HG02642 (cell line): ENCODE results near the gene ZNF101.
A peak's percentile ranks its signal among the peaks of the same experiment; 100 is the strongest.

Source experiments
- ATAC-seq: cut with Tn5 transposase; IDR thresholded peaks from one replicate; pipeline ENCODE4 v1.9.1; 2021; ENCODE audit warnings: mild to moderate bottlenecking; ENCODE audit not compliant: unreplicated experiment, poor library complexity

ZNF101 gene

DNA sequence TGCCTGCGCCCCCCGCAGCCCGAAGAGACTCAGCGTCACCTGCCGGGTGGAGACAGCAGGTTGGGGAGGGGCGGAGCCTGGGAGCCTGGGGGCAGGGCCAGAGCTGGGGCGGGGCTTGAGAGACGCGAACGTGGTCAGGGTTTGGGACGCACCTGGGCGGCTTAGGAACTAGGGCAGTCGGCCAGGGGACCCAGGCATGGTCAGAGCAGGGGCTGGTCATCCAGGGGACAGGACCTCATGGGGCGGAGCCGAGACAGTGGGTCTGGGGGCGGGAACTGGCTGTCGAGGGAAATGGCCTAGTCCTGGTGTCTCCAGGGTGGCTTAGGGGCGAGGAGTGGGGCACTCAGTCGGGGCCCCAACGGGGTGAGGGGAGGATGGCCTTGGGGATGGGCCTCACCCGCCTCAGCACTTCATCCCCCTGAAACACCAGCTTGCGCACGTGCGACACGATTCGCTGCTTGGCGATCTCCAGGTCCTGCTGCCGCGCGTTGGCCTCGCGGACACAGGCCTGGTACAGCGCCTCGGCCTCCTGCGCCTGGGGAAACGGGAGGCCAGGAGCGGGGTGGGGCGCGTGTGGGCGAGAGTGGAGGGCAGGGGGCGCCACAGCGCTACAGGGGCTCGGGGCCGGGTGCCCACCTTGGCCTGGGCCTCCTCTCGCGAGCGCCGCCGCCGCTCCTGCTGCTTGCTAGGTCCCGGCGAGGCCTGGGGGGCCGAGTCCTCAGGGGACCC lies 31.0 kb upstream of the ZNF101 start:
- ATAC-seq = no peak

DNA sequence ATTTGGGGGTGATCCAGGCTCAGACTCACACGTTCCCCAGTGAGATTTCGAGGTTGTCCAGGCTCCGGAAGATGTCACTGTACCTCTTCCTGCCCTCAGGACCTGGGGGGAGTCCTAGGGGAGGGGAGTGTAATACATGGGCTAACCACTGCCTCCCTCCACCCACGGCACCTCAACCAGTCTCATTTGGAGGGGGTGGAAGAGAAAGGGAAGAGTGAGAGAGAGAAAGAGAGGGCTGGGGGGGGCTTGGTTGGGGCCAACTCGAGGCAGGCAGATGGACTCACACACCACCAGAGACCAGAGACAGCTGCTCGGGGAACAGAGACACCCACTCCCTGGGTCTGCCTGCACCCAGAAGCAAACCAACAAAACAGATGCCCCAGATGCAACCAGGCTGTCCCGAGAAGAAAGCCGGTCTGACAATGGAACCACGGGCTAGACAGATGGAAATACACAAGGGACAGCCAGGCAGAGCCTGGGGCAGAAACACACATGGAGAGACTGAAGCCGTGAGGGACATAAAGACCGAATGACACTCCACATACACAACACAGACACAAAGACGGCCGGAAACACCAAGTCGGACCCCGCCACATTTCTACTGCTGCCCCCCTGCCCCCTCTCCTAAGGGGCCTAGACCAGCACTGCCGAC lies 26.0 kb upstream of the ZNF101 start:
- peak; percentile 14 for ATAC-seq

DNA sequence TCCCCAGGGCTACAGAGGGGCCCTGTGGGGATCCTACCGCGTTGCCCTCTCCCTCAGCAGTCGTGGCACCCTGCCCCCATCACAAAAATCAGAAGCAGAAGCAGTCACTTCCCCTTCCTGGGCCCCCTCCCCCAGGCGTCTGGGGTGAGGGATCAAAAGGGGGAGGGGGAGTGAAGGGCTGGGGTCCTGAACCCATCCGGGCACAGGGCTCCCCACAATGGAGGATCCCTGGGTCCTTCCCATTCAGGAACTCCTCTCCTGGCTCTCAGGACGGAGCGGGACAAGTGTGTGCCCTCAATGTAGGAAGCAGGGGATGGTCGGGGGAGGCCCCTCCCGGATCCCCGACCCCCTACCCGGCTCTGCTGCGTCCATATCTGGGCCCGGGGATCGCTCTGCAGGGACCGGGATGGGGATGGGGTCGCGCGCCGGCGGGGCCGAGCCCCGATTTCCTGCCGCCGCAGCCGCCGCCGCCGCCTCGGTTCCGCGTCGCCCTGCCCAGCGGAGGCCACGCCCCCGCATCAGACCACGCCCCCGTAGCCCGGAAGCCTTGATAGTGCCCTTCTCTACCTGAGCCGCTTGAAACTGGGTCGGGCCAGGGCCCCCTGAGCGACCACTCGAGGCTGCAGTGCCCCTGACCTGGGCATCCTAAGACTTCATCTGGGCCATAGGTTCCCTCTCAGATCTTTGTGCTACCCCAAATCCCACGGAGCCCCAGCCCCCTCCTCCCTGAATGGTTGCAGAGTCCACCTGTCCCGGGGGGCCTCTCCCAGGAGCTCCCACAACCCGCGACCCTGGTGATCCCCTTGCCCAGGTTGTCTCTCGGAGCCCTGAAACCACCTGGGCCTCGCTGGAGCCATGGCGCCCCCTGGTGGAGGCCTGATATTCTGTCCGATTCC lies 25.2 kb upstream of the ZNF101 start, which contains the start of gene GMIP:
GMIP (minus strand) TSS at position 500 of the 896 bp plus-strand sequence; CDS start at position 372, 128 bp downstream.
- ATAC-seq = peak; percentile 77

DNA sequence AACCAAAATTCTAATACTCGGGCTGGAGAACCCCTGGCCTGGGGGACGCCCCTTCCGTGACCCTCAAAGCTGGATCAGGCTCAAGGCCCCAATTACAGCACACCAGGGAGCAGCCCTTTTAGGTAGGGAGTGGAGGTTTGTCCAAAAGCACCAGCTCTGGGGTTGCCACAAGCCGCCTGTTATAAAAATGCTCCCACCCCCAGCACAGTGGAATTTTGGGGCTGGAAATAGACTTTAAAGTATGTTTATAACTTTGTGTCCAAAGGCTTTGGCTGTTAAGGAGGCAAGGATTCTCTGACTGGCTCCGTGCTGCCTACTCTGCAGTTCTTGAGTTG lies 24.6 kb upstream of the ZNF101 start:
- ATAC-seq = no peak

DNA sequence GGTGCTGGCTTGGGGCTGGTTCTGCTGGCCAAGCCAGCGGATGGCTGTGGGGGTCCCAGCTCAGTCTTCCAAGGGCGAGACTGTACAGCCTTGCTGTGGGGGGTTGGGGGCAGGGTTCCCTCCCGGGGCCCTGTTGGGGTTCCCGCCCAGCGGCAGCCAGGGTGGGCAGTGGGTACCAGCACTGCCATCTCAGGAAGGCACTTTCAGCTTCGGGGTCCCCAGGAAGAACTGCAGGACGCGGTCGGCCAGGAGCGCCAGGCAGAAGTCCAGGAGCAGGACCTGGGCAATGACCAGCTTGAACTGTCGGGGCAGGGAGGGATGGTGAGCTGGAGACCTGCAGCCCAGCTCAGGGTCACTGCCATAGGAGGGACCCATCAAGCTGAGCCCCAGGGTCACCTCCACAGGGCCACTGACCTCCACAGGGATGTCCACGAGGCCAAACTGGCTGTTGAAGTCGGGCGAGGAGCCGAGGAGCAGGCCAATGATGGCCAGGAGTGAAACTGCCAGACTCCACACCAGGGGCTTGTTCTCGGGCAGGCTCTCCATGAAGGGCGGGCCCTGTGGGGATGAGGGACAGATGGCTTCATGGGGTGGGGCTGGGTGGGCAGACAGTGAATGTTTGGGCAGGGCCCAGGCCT lies 23.3 kb upstream of the ZNF101 start:
- ATAC-seq = no peak

DNA sequence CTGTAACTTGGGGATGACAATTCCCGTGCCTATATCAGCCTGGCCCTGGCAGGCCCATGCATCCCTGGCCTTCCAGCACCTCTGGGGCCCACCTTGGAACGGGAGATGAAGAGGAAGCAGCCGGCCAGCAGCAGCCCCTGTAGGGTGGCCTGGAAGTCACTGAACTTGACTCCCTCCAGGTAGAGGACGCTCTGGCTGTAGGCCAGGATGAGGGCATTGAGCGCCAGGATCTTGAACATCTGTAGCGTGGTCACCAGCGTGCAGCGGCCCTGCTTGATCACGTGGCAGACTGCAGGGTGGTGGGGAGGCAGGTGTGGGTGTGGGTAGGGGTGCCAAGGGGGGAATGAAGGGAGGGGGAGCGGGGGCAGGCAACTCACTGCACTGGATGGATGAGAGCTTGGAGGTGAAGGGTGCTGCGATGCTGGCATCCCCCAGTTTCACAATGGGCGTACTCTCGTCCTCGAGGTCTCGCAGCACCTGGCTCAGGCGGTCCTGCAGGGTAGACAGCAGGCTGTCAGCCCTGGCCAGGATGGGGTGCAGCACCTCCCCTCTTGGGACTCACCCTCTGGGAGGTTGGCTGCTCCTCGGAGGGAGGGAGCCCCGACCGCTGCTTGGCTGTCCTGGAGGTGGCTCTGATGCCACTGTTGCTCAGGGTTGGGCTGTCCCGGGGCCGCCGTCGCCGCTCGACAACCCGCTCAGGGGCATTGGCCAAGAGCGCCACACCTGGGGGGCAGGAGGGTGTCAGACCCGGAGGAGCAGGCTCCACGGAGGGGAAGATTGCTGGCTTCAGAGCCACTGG lies 21.4 kb upstream of the ZNF101 start:
- no peak for ATAC-seq

DNA sequence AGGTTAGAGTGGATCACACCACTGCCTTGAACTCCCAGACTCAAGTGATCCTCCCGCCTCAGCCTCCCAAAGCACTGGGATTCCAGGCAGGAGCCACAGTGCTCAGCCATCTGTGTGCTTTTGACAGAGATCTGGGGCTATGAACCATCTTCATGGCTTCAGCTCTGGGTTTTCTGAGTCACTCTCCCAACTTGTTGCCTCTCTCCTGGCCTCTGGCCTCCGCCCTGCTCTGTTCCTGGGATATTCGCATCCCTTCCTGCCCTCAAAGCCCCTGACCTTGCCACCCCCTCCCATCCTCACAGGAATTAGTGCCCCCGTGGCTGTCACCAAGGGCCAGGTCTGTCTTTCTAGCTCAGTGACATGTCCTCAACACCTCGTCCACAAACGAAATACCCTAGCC lies 19.5 kb upstream of the ZNF101 start:
- no peak for ATAC-seq

DNA sequence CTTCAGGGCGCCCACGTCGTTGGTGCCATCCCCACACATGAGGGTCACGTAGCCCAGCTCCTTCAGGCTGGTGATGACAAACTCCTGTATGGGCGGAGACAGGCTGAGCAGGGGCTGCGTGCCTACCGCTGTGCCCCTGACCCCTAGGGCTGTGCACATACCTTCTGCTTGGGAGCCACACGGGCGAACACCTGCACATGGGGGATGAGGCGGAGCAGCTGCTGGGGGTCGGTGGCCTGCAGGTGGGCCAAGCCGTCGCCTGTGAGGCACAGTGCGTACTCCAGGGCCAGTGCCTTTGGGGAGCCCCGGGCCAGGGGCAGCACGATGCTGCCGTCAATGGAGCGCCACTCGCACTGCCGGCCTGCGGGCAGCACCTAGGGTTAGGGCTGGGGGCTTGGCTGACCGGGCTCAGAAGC lies 19.1 kb upstream of the ZNF101 start:
- no peak for ATAC-seq

DNA sequence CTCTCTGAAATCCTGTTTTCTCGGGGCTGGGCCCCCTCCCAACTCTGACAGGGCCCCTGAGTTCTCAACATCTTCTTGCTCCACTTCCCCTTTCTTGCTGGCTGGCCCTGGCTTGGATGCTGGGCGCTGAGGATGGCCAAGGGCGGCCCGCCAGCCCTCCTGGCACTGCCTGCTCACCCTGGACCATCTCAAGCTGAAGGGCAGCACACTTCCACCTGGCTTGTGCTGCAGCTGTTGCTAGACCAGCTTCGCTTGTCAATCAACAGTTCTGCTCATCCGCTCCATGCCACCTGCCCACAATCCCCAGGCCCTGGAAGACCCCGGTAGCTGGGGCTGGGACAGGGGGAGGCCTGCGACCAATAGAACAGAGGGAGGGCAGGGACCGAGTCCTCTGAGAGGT lies 18.3 kb upstream of the ZNF101 start:
- ATAC-seq = no peak

DNA sequence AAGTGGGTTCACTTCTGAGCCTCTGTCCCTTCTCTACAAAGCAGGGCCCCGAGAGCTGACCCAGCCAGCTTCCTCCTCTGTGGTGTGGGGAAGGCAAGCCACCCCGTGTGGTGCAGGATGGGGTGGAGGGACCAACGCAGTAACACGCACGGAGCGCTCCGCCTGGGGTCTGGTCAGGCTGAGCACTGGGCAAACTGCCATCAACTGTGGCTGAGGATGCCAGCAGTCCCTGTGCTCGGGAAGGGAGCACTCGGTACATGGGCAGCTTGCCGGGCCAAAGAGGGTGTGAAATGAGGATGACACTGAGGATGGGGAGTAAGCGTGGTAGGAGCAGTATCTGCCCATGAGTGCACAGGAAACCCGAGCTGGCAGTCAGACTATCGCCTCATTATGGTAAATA lies 17.6 kb upstream of the ZNF101 start:
- ATAC-seq = no peak

DNA sequence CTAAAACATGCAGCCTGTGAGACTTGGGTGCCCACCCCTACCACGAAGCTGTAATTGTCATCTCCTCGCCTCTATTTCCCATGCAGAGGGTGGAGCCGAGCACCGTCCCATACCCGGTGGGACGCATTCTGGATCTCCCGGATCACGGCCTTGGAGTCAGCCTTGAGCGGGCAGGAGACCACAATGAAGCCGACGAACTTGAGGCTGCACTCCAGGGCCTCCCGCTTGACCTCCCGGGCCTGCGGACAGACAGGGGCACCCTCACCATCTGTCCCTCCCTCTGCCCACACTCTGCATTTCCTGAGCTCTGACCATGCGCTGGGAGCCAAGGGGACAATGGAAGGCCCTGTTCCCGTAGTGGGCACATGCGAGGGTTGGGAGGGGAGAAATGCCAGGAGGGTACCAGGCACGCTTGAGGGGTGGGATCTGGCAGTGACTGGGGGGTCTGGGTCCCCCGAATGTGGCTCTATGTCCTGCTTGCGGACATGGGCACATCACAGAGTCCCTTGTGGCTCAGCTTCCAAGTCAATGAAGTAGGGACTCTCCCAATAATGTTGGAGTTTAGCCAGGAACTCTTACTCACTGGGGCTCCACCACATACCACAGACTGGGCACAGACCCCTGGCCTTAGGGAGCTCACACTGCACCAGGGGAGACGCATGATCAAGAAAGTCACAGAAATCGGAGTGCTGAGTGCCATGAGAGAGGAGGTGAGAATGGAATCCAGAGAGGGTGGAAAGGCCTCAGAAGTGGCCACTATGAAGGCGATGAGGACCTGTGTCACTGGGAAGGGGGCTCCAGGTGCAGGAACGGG lies 15.9 kb upstream of the ZNF101 start:
- ATAC-seq = no peak

DNA sequence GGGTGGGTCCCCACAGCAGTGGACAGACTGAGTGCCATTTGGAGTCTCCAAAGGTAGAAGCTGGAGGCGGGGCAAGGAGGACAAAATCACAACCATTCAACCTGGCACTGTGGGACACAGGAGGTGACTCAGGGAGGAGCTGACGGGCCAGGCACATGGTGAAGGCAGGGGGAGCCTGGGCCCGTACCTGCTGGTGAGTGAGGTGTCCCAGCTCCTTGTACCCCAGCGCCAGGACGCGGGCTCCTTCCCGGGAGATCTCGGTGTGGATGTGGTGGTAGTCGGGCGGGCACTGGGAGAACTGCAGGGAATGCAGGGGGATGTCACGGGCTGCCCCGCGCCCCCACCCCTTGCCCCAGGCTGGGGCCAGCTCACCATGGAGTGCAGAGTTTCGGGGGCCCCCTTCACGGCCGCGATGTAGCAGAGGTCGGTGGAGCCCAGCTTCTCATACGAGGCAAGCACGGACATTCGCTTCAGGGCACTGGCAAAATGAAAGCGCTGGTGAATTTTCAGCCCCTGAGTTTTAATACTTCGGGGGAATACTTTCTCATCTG lies 15.0 kb upstream of the ZNF101 start:
- ATAC-seq = no peak

DNA sequence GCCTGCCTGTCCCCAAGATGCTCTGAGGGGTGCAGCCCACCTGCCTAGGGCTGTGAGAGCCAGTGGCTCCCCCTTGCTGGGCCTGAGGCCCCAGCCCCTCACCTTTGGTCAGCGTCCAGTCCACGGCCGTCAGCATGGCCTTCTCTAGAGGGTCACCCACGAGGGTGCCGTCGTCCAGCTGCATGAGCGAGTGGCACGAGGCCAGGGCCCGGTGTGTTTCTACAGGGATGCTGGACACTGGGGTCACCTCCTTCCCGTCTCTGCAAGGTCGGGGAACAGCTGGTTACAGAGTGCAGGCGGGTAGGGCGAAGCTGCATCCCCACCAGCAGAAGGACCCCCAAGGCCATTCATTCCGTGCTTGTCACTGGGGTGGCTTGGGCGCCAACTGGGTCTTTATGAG lies 14.2 kb upstream of the ZNF101 start:
- no peak for ATAC-seq

DNA sequence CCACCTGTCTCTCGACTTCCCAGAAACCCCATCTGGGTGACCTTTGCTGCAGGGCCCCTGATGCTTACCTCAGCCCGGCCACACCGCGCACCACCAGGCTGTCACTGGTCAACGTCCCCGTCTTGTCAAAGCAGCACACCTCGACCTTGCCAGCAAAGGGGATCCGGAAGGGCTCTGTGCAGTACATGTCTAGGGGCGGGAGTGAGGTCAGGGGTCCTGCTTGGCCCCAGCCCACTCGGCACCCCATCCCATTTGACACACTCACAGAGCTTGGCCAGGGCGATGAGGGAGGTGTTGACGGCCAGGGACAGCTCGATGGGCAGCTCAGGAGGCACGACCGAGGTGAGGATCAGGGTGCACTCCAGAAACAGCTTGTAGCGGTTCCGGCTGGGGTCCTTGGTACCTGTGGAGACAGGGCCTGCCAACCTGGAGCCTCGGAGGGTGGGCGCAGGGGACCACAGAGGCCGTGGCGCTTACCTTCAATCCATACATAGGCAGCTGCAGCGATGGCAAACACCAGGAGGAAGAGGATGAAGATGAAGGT lies 13.5 kb upstream of the ZNF101 start:
- no peak for ATAC-seq

DNA sequence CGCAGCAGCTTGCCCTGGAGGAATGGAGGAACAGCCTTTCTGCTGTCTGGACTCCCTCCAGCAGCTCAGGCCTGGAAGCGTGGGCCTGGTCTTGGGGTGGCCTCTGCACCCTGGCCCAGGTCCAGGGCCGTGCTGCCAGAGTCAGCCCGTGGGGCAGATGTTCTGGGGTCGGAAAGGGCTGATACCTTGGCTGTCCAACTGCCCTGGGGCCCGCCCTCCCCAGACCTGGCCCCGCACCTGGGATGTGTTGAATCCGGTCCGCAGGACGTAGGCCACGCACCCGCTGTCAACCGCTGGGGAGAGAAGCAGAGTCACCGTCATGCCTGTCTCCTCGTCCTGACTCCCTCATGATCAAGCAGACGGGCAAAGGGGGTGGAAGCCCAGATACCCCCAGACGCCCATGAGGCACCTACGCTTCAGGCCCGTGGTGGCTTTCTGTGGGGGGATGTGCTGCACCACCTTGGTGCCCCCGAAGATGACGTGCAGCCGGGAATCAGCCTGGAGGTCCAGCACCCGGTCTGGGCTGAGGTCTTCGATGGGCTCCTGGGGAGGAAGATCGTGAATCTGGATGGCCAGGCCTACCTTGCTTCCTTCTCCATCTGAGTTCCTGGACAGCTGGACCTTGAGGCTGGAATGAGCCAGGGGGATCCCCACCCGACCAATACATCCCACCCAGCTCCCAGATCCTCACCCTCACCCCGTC lies 12.8 kb upstream of the ZNF101 start:
- no peak for ATAC-seq

DNA sequence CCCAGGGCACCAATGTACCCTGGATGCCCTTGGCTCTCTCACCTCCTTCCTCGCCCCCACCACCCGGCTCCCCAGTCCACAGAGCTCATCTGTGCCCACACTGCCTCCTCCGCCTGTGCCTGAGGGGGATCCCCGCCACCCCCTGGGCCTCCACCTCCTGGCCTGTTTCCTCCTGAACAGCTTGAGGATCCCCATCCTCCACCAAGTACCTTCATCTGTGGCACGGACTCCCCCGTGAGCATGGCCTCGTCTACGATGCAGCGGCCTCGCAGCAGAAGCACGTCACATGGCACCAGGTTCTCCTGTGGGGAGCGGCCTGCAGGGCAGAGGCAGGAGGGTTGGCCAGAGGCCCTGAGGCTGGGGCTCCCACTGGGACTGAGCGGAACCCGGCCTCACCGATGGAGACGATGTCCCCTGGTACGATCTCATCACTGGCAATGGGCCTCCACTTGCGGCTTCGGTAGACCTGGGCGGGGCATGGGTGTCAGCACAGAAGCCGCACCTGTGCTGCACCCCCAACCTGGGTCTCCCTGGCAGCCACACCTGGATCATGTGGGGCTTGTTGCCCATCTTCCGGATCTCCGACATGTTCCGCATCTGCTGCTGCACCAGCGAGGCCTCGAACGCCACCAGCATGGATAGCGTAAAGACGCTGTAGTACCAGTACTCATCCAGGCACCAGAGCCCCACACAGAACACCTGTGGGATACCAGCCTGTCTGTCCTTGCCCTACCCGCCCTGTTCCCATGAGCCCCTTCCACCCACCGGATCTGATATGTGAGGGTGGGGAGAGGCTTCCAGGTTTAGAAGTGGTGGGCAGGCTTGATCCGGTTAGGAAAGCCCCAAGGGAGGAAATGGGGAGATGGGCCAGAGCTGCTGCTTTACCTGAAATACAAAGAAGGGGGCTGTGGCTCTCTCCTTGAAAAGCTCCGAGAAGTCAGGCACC lies 11.9 kb upstream of the ZNF101 start:
- ATAC-seq = no peak

DNA sequence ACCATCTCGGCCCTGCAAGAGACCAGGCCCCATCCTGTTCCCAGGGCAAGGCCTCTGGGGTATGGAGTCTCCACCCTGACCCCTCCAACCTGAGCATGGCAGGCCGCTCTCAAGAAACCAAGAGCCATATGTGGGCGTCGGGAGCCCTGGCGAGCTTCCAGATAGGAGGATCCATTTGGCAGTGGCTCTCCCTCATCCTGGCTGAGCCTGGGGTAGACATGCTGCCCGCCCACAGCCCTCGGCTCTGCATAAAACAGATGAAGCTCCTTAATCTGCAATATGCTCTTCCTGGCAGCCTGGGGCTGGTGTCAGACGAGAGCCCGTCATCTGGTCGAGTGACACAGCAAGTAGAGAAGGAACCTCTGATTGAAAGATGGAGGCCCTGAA lies 11.2 kb upstream of the ZNF101 start:
- ATAC-seq = no peak
